ENCODE measurements around the gene ELL3. TPM values are rescaled to one million over a fixed set of nuclear protein-coding genes. Genes with fewer than 3 reads are reported as not detected.
"Not testable (repeated sequence)": the region's sequence is repeated elsewhere in the genome, so short reads cannot be mapped to it uniquely, and the experiment has no call there.

Gene ELL3
- polyA plus RNA-seq, 1 donor (not counting 4 experiments of a cell fraction or from before 2014, with no cell fraction given): 17.9 TPM

- peaks cover 25% of the 10 kb centered on the region for H3K4me1 ChIP-seq (ENCODE audit: control insufficient read depth, extremely low read depth, insufficient read depth, low read length)
- H2AFZ ChIP-seq (ENCODE audit: control insufficient read depth, low read length): no peak overlapping the region
- no peaks in the 10 kb centered on the region for H3K9me1 ChIP-seq (ENCODE audit: control insufficient read depth, extremely low read depth, insufficient read depth, low read length)
- H3K79me2 ChIP-seq (ENCODE audit: control insufficient read depth, insufficient read depth, low read length): peaks cover 83% of the 10 kb centered on the region
- dilution Hi-C loops (cut with MboI; ENCODE audit: extremely low pct_ligation_motif_present, low sequenced_read_pairs): no loop called here
- H3K36me3 ChIP-seq (ENCODE audit: control insufficient read depth in 2 of 2, extremely low read depth in 1 of 2, insufficient read depth in 2 of 2, low read length in 2 of 2): peaks cover 10 to 21% of the 10 kb centered on the region in 2 experiments
- no peak overlapping the region for H3K27ac ChIP-seq (ENCODE audit: control insufficient read depth, insufficient read depth, low read length)
- TF ChIP-seq CTCF (optimal IDR thresholded peaks at IDR 0.05 in 1 of 3, IDR thresholded peaks at IDR 0.05 in 1 of 3, conservative IDR thresholded peaks at IDR 0.05 in 1 of 3; ENCODE audit: extremely low read depth in 1 of 3, insufficient read depth in 2 of 3, low read length in 3 of 3): no peak
- TF ChIP-seq EZH2 (IDR thresholded peaks at IDR 0.05; ENCODE audit: low read length): no peak
- peaks cover 28% of the 10 kb centered on the region for H4K20me1 ChIP-seq (ENCODE audit: control insufficient read depth, extremely low read depth, insufficient read depth, low read length)
- FAIRE-seq (no peak), DNase-seq (ENCODE audit: low read depth, low spot score) (no peak)
- peak overlapping the region; percentile 62 for H3K4me2 ChIP-seq (ENCODE audit: control insufficient read depth, extremely low read depth, insufficient read depth, low read depth, low read length)
- no peak overlapping the region for H3K9ac ChIP-seq (ENCODE audit: control insufficient read depth, extremely low read depth, insufficient read depth, low read length)
- H3K4me3 ChIP-seq (ENCODE audit: control insufficient read depth in 2 of 3, extremely low read depth in 1 of 3, insufficient read depth in 2 of 3, low read depth in 1 of 3, low read length in 3 of 3): peak overlapping the region in 2 of 3 experiments; percentile 18 to 49
- no peaks in the 10 kb centered on the region for H3K27me3 ChIP-seq (ENCODE audit: control insufficient read depth, extremely low read depth, insufficient read depth, low read length)
- H3K9me3 ChIP-seq (ENCODE audit: control insufficient read depth, low read depth, low read length): no peaks in the 10 kb centered on the region
Observed at GRCh38 chr15:43749690-43750345, 26.9 kb downstream of the ELL3 start.

DNA sequence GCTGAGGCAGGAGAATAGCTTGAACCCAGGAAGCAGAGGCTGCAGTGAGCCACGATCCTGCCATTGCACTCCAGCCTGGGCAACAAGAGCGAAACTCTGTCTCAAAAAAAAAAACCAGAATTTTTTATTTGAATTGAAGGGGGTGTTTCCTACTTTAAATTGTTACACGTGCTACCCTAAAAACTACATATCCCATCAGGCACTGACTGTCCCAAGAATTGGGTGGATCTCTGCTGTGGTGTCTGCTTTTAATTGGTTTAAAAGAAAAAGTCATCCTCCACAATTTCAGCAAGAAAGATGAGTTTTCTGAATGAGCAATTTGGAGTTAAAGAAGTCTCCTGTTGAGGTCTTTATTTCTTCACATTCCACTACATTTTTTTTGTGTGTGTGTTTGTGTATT, 28.4 kb downstream of the ELL3 start:
- TF ChIP-seq EZH2 (IDR thresholded peaks at IDR 0.05; ENCODE audit: low read length): no peak
- TF ChIP-seq CTCF (optimal IDR thresholded peaks at IDR 0.05 in 1 of 3, IDR thresholded peaks at IDR 0.05 in 1 of 3, conservative IDR thresholded peaks at IDR 0.05 in 1 of 3; ENCODE audit: extremely low read depth in 1 of 3, insufficient read depth in 2 of 3, low read length in 3 of 3): no peak
- Histone ChIP-seq H3K4me3 (ENCODE audit: control insufficient read depth in 2 of 3, extremely low read depth in 1 of 3, insufficient read depth in 2 of 3, low read depth in 1 of 3, low read length in 3 of 3) (peak overlapping the region; percentile 74 to 91 (median 78)), H3K9me3 (ENCODE audit: control insufficient read depth, low read depth, low read length) (no peaks in the 10 kb centered on the region), H3K4me2 (ENCODE audit: control insufficient read depth, extremely low read depth, insufficient read depth, low read depth, low read length) (peak overlapping the region; percentile 86), H3K36me3 (ENCODE audit: control insufficient read depth in 2 of 2, extremely low read depth in 1 of 2, insufficient read depth in 2 of 2, low read length in 2 of 2) (peaks cover 2 to 15% of the 10 kb centered on the region in 2 experiments), H3K9me1 (ENCODE audit: control insufficient read depth, extremely low read depth, insufficient read depth, low read length) (no peaks in the 10 kb centered on the region), H4K20me1 (ENCODE audit: control insufficient read depth, extremely low read depth, insufficient read depth, low read length) (peaks cover 28% of the 10 kb centered on the region), H3K27ac (ENCODE audit: control insufficient read depth, insufficient read depth, low read length) (no peak overlapping the region), H3K79me2 (ENCODE audit: control insufficient read depth, insufficient read depth, low read length) (peaks cover 70% of the 10 kb centered on the region), H3K4me1 (ENCODE audit: control insufficient read depth, extremely low read depth, insufficient read depth, low read length) (peaks cover 25% of the 10 kb centered on the region), H2AFZ (ENCODE audit: control insufficient read depth, low read length) (no peak overlapping the region), H3K27me3 (ENCODE audit: control insufficient read depth, extremely low read depth, insufficient read depth, low read length) (no peaks in the 10 kb centered on the region), H3K9ac (ENCODE audit: control insufficient read depth, extremely low read depth, insufficient read depth, low read length) (peak overlapping the region; percentile 6)
- dilution Hi-C loops (cut with MboI; ENCODE audit: extremely low pct_ligation_motif_present, low sequenced_read_pairs): no loop called here
- DNase-seq (ENCODE audit: low read depth, low spot score): no peak
- no peak for FAIRE-seq

GRCh38 chr15:43746903-43747309, 29.9 kb downstream of the ELL3 start:
- H3K27me3 ChIP-seq (ENCODE audit: control insufficient read depth, extremely low read depth, insufficient read depth, low read length); H2AFZ ChIP-seq (ENCODE audit: control insufficient read depth, low read length); H3K9me1 ChIP-seq (ENCODE audit: control insufficient read depth, extremely low read depth, insufficient read depth, low read length); H3K9me3 ChIP-seq (ENCODE audit: control insufficient read depth, low read depth, low read length); H3K36me3 ChIP-seq (ENCODE audit: control insufficient read depth in 2 of 2, extremely low read depth in 1 of 2, insufficient read depth in 2 of 2, low read length in 2 of 2); dilution Hi-C loops (cut with MboI; ENCODE audit: extremely low pct_ligation_motif_present, low sequenced_read_pairs); DNase-seq (ENCODE audit: low read depth, low spot score): not testable (repeated sequence)
- FAIRE-seq: peak; percentile 60
- Histone ChIP-seq H3K4me1 (ENCODE audit: control insufficient read depth, extremely low read depth, insufficient read depth, low read length) (peaks cover 25% of the 10 kb centered on the region), H3K27ac (ENCODE audit: control insufficient read depth, insufficient read depth, low read length) (peak overlapping the region; percentile 85), H3K79me2 (ENCODE audit: control insufficient read depth, insufficient read depth, low read length) (peaks cover 55% of the 10 kb centered on the region), H3K4me2 (ENCODE audit: control insufficient read depth, extremely low read depth, insufficient read depth, low read depth, low read length) (peak overlapping the region; percentile 86), H3K4me3 (ENCODE audit: control insufficient read depth in 2 of 3, extremely low read depth in 1 of 3, insufficient read depth in 2 of 3, low read depth in 1 of 3, low read length in 3 of 3) (peak overlapping the region; percentile 74 to 91 (median 78)), H4K20me1 (ENCODE audit: control insufficient read depth, extremely low read depth, insufficient read depth, low read length) (peaks cover 23% of the 10 kb centered on the region), H3K9ac (ENCODE audit: control insufficient read depth, extremely low read depth, insufficient read depth, low read length) (peak overlapping the region; percentile 94)
